ENCODE results near the gene TJP1.

DNA sequence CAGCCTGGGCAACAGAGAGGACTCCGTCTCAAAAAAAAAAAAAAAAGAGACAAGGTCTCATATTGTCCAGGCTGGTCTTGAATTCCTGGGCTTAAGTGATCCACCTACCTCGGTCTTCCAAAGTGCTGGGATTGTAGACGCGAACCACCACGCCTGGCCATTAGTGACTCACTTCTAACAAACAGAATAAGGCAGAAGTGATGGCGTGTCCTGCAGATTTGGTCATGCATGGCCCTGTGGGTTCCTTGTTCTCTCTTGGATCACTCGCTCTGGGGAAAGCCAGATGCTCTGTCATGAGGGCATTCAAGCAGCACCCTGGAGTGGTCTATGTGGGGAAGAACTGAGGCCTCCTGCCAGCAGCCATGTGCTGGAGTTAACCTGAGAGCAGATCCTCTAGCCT is 27.4 kb upstream of the TJP1 start:
- TF ChIP-seq, protein P1, sequence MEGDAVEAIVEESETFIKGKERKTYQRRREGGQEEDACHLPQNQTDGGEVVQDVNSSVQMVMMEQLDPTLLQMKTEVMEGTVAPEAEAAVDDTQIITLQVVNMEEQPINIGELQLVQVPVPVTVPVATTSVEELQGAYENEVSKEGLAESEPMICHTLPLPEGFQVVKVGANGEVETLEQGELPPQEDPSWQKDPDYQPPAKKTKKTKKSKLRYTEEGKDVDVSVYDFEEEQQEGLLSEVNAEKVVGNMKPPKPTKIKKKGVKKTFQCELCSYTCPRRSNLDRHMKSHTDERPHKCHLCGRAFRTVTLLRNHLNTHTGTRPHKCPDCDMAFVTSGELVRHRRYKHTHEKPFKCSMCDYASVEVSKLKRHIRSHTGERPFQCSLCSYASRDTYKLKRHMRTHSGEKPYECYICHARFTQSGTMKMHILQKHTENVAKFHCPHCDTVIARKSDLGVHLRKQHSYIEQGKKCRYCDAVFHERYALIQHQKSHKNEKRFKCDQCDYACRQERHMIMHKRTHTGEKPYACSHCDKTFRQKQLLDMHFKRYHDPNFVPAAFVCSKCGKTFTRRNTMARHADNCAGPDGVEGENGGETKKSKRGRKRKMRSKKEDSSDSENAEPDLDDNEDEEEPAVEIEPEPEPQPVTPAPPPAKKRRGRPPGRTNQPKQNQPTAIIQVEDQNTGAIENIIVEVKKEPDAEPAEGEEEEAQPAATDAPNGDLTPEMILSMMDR (IDR thresholded peaks at IDR 0.05) = no peak
- no peak for TF ChIP-seq EZH2 (IDR thresholded peaks at IDR 0.05; ENCODE audit: borderline replicate concordance, insufficient read depth, low read depth, low read length, poor library complexity, severe bottlenecking)

Data from B cell (primary cell).